GM12872 (cell line): ENCODE data around the gene EGLN3.

Source experiments
- TF ChIP-seq, protein P1 (sequence below): IDR thresholded peaks from 3 replicates; pipeline ENCODE4 v1.5.1; 2011; ENCODE audit warnings: low read depth, mild to moderate bottlenecking, low read length, moderate library complexity; ENCODE audit not compliant: insufficient read depth

The EGLN3 gene

DNA sequence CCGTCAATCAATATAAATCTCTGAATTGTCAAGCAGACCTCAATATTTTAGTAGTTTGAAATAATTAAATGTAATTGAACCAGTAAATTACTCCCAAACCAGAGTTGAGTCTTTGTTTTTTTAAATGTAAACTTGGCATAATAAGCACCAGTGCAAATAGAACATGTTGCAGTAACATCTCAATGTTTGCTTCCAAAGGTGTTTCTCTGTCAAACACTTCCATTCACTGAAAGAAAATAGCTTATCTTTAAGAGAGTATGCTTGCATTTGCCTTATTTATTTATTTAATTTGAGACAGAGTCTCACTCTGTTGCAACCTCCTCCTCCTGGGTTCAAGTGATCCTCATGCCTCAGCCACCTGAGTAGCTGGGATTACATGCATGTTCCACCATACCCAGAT is 39.9 kb upstream of the EGLN3 start:
- TF ChIP-seq, protein P1, sequence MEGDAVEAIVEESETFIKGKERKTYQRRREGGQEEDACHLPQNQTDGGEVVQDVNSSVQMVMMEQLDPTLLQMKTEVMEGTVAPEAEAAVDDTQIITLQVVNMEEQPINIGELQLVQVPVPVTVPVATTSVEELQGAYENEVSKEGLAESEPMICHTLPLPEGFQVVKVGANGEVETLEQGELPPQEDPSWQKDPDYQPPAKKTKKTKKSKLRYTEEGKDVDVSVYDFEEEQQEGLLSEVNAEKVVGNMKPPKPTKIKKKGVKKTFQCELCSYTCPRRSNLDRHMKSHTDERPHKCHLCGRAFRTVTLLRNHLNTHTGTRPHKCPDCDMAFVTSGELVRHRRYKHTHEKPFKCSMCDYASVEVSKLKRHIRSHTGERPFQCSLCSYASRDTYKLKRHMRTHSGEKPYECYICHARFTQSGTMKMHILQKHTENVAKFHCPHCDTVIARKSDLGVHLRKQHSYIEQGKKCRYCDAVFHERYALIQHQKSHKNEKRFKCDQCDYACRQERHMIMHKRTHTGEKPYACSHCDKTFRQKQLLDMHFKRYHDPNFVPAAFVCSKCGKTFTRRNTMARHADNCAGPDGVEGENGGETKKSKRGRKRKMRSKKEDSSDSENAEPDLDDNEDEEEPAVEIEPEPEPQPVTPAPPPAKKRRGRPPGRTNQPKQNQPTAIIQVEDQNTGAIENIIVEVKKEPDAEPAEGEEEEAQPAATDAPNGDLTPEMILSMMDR: no peak

- TF ChIP-seq, protein P1: no peak
These were observed 36.7 kb upstream of the EGLN3 start for GRCh38 chr14:33987565-33988080.

- TF ChIP-seq, protein P1: no peak
These were observed 35.9 kb upstream of the EGLN3 start for GRCh38 chr14:33986804-33987203.

DNA sequence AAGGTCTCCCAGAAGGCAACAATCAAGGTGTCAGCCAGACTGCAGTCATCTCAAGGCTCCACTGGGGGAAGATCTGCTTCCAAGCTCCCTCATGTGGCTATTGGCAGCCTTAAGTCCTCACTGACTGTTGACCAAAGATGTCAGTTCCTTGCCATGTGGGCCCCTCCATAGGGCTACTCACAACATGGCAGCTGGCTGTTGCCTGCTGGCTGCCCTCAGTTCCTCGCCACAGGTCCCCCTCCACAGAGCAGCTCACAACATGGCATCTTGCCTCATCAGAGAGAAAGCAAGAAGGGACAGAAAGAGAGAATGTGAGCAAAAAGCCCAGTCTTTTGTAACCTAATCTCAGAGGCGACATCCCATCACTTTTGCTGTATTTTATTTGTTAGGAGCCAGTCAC is 34.4 kb upstream of the EGLN3 start:
- TF ChIP-seq, protein P1: peak; percentile 24; the same call in 1 of the 3 replicates

DNA sequence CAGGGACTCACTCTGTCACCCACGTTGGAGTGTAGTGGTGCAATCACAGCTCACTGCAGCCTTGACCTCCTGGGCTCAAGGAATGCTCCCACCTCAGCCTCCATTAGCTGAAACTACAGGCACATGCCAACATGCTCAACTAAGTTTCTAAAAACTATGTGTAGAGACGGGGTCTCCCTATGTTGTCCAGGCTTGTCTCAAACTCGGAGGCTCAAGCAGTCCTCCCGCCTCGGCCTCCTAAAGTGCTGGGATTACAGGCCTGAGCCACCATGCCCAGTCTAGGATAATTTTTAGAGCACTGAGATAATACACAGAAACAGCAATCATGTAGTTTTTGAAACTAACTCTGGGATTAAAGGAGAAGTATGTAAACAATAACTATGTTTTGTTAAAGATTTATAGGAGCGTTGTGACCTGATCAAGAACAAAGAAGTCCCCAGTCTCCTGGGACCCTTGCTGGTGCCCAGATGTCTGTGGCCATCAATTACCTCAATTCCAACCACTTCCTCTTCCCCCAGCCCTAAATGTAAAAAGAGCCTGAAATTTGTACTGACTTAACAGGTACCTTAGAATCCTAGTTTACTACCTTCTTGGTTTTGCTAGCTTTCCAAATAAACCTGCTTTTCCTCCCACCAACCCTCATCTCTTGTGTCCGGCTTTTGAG is 28.9 kb upstream of the EGLN3 start:
- TF ChIP-seq, protein P1: no peak

DNA sequence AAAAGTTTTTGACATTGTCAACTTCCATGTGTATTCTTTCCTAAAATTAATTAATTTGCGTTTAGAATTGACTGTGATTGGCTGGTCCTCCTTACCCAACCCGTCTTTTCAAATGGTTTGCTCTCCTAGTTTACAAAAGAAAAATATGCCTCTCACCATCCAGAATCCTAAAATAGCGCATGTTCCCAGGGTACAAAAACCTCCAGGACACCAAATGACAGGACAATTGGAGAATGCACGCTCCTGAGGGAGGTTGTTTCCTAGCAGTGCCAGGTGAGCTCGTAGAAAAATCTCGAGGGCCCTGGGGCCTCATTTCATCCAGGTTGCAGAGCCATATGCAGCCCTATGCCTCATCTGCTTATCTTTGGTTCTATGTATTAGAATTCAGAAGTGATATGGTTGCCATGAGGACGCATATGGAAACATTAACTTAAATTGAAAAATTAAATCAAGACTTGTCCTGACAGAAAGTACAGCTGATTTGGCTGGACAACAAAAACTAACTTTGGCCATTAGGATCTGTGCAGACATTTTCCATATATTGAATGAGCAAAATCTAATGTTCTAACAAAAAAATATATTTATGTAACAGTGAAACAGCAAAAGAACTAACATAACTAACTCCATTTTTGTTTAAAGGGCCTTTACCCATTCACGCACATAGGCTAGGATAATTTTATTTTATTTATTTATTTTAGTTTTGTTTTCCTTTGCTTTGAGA is 28.2 kb upstream of the EGLN3 start:
- TF ChIP-seq, protein P1: no peak

- TF ChIP-seq, protein P1: no peak
These were observed 21.8 kb upstream of the EGLN3 start for GRCh38 chr14:33972583-33973081.
